HG03025 (cell line): Measurements from ENCODE around the gene AUNIP.

Experiments used
- ATAC-seq: cut with Tn5 transposase; IDR thresholded peaks from one replicate; pipeline ENCODE4 v1.9.1; 2021; ENCODE audit warnings: mild to moderate bottlenecking, moderate library complexity; ENCODE audit not compliant: unreplicated experiment, low FRiP score

The AUNIP gene

GRCh38 chr1:25813071-25813733, 46.1 kb downstream of the AUNIP start:
- ATAC-seq, result no peak

- no peak for ATAC-seq
Measured at GRCh38 chr1:25811384-25812082, 47.7 kb downstream of the AUNIP start.

- ATAC-seq, result no peak
Measured at GRCh38 chr1:25810341-25811299, 48.6 kb downstream of the AUNIP start.

- ATAC-seq, result no peak
Measured at GRCh38 chr1:25809929-25810328, 49.3 kb downstream of the AUNIP start.

GRCh38 chr1:25809283-25809926, 49.9 kb downstream of the AUNIP start:
- no peak for ATAC-seq

GRCh38 chr1:25808481-25809244, 50.6 kb downstream of the AUNIP start:
- no peak for ATAC-seq

- ATAC-seq, result no peak
Measured at GRCh38 chr1:25807480-25808390, 51.5 kb downstream of the AUNIP start.

GRCh38 chr1:25806418-25806817, 52.8 kb downstream of the AUNIP start:
- ATAC-seq, result no peak

- ATAC-seq, result no peak
Measured at GRCh38 chr1:25805863-25806225, 53.4 kb downstream of the AUNIP start.

GRCh38 chr1:25804964-25805862, 54.0 kb downstream of the AUNIP start:
- no peak for ATAC-seq

- ATAC-seq, result no peak
Measured at GRCh38 chr1:25804244-25804963, 54.9 kb downstream of the AUNIP start.

GRCh38 chr1:25803368-25803767, 55.9 kb downstream of the AUNIP start:
- no peak for ATAC-seq

- no peak for ATAC-seq
Measured at GRCh38 chr1:25802915-25803314, 56.3 kb downstream of the AUNIP start.

- no peak for ATAC-seq
Measured at GRCh38 chr1:25800703-25801377, 58.4 kb downstream of the AUNIP start.

GRCh38 chr1:25799935-25800702, 59.1 kb downstream of the AUNIP start, which contains the start of gene SELENON:
Gene SELENON, plus strand, starts transcription at chr1:25800193. Its CDS starts 38 bp downstream, at chr1:25800231.
- ATAC-seq, result no peak
